C4-2B (cell line): ENCODE measurements around the gene CDK6.

Source experiments
- ZFX ChIP-seq: fragments of 450-650 bp; IDR thresholded peaks from 2 replicates; pipeline ENCODE4 v1.6.1; 2017
- TF ChIP-seq, protein P1 (sequence below): fragments of 450-650 bp; conservative IDR thresholded peaks from 2 replicates; pipeline ENCODE4 v1.5.1; 2017; ENCODE audit warnings: mild to moderate bottlenecking

DNA sequence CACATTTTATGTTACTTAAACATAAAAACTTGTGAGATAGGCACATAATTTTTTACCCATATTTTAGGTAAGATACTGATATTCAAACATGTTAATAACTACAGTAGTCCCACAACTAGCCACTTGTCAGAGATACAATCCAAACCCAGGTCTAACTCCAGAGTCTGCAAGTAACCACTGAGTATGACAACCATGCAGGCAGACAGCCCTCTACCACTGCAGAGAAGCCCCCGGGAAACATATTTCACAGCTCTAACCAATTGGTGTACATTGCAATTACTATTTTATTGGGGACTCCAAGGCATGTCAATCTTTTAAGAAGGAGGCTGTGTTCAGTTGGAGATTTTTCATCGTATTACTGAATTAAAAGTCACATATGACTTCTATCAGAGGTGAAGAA, 139.0 kb downstream of the CDK6 start:
- TF ChIP-seq, protein P1, sequence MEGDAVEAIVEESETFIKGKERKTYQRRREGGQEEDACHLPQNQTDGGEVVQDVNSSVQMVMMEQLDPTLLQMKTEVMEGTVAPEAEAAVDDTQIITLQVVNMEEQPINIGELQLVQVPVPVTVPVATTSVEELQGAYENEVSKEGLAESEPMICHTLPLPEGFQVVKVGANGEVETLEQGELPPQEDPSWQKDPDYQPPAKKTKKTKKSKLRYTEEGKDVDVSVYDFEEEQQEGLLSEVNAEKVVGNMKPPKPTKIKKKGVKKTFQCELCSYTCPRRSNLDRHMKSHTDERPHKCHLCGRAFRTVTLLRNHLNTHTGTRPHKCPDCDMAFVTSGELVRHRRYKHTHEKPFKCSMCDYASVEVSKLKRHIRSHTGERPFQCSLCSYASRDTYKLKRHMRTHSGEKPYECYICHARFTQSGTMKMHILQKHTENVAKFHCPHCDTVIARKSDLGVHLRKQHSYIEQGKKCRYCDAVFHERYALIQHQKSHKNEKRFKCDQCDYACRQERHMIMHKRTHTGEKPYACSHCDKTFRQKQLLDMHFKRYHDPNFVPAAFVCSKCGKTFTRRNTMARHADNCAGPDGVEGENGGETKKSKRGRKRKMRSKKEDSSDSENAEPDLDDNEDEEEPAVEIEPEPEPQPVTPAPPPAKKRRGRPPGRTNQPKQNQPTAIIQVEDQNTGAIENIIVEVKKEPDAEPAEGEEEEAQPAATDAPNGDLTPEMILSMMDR, result no peak
- TF ChIP-seq ZFX, result no peak
